Tibial nerve (tissue), 4 donors: ENCODE data around the gene AHCTF1.

Experiments used
- EP300 ChIP-seq, 2 donors: sonication (generic); formaldehyde crosslinking; IDR thresholded peaks; one replicate each; pipeline ENCODE4 v1.6.1; 2017; ENCODE audit warnings: antibody characterized with exemption in 2 of 2, mild to moderate bottlenecking in 1 of 2
- POLR2A ChIP-seq, 2 donors: fragments of 450-650 bp; IDR thresholded peaks; one replicate each; pipeline ENCODE4 v1.6.1; 2017; ENCODE audit warnings: antibody characterized with exemption in 2 of 2, mild to moderate bottlenecking in 2 of 2, moderate library complexity in 2 of 2
- TF ChIP-seq, protein P1 (sequence below), 5 experiments: fragments of 200-600 bp in 3 of 5; fragments of 450-650 bp in 2 of 5; sonication (generic) in 3 of 5; IDR thresholded peaks; one replicate each; pipeline ENCODE4 v1.5.1; 2016 to 2019; ENCODE audit warnings: antibody characterized with exemption in 5 of 5, mild to moderate bottlenecking in 3 of 5, moderate library complexity in 2 of 5

DNA sequence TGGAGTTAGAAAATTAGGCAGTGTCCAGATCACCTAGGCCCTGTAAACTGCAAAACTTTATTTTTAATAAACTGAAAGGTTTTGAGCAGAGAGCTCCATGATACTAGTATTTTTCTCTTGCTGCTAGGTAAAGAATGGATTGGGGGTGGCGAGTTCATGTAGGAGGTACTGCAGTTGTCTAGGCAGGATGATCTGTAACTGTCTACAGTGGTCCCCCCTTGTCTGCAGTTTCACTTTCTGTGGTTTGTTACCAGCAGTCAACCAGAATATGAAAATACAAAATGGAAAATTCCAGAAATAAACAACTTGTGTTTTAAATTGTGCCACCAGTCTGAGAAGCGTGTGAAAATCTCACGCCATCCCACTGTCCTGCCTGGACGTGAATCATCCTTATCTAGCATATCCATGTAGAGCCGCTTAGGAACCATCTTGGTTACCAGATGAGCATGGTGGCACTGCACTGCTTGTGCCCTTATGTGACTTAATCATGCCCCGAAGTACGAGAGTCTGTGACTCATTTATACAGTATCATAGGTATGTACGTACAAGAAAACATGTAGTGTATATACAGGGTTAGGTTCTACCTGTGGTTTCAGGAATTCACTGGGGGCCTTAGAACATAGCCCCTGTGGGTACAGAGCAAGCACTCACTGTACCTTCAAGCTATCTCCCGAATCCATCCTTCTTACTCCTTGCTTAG is 94.2 kb downstream of the AHCTF1 start:
- TF ChIP-seq, protein P1, sequence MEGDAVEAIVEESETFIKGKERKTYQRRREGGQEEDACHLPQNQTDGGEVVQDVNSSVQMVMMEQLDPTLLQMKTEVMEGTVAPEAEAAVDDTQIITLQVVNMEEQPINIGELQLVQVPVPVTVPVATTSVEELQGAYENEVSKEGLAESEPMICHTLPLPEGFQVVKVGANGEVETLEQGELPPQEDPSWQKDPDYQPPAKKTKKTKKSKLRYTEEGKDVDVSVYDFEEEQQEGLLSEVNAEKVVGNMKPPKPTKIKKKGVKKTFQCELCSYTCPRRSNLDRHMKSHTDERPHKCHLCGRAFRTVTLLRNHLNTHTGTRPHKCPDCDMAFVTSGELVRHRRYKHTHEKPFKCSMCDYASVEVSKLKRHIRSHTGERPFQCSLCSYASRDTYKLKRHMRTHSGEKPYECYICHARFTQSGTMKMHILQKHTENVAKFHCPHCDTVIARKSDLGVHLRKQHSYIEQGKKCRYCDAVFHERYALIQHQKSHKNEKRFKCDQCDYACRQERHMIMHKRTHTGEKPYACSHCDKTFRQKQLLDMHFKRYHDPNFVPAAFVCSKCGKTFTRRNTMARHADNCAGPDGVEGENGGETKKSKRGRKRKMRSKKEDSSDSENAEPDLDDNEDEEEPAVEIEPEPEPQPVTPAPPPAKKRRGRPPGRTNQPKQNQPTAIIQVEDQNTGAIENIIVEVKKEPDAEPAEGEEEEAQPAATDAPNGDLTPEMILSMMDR (IDR thresholded peaks at IDR 0.05): no peak
- TF ChIP-seq POLR2A (IDR thresholded peaks at IDR 0.05) (no peak), EP300 (IDR thresholded peaks at IDR 0.05) (no peak)
